H1 (cell line): ENCODE measurements around the gene HAO1. TPM values are rescaled to one million over a fixed set of nuclear protein-coding genes. Genes with fewer than 3 reads are reported as not detected.

Experiments used
- CTCF ChIA-PET: fragments of 300-600 bp; sonication (Branson Sonifier 250); formaldehyde crosslinking; loops from one replicate; lab custom pipeline; 2021; ENCODE audit not compliant: partially characterized antibody; lab: Charles Lee
- POLR2A ChIA-PET: fragments of 300-600 bp; sonication (Branson Sonifier 250); formaldehyde crosslinking; loops from one replicate; lab custom pipeline; 2021; ENCODE audit warnings: inconsistent platforms; ENCODE audit not compliant: partially characterized antibody; lab: Charles Lee
- DNase-seq, 2 experiments: peaks; one replicate each; pipeline versions ENCODE4 v3.0.0 to v3.0.0-alpha.2; 2010 to 2022; ENCODE audit warnings: low spot score in 2 of 2, low read depth in 1 of 2, mixed read lengths in 1 of 2
- FAIRE-seq: peaks from 2 replicates; lab custom pipeline; 2011; peaks lifted over from hg19 to GRCh38; lab: Jason Lieb, UNC
- H2AFZ ChIP-seq: 2 replicates; pipeline ENCODE4 v1.8.1; 2012; ENCODE audit warnings: low read length, inconsistent platforms
- H2AK5ac ChIP-seq: 2 replicates; pipeline ENCODE4 v1.6.1; 2013; ENCODE audit warnings: low read depth, low read length
- H2BK120ac ChIP-seq: replicated peaks from 2 replicates; pipeline ENCODE3; 2013; ENCODE audit warnings: low read depth, low read length, inconsistent platforms
- H2BK12ac ChIP-seq: 2 replicates; pipeline ENCODE4 v1.6.1; 2013; ENCODE audit warnings: low read depth, low read length
- H2BK15ac ChIP-seq: 2 replicates; pipeline ENCODE4 v1.6.1; 2013; ENCODE audit warnings: low read length
- H2BK20ac ChIP-seq: 2 replicates; pipeline ENCODE4 v1.6.1; 2013; ENCODE audit warnings: low read length
- H2BK5ac ChIP-seq: 2 replicates; pipeline ENCODE4 v1.6.1; 2013; ENCODE audit warnings: low read depth, low read length
- H3K14ac ChIP-seq: 2 replicates; pipeline ENCODE4 v1.6.1; 2013; ENCODE audit warnings: inconsistent platforms; ENCODE audit not compliant: insufficient read length
- H3K18ac ChIP-seq: 2 replicates; pipeline ENCODE4 v1.6.1; 2013; ENCODE audit warnings: low read length; ENCODE audit errors: extremely low read depth
- H3K23ac ChIP-seq: 2 replicates; pipeline ENCODE4 v1.6.1; 2013; ENCODE audit warnings: inconsistent platforms; ENCODE audit not compliant: insufficient read length
- H3K23me2 ChIP-seq: 2 replicates; pipeline ENCODE4 v1.6.1; 2013; ENCODE audit warnings: low read depth, low read length
- H3K27ac ChIP-seq: 2 replicates; pipeline ENCODE4 v1.6.1; 2011; ENCODE audit warnings: low read depth, low read length, inconsistent platforms
- H3K27me3 ChIP-seq, 4 experiments: replicated peaks in 1 of 4; 1 replicate in 1 of 4; 2 replicates in 3 of 4; pipeline versions ENCODE4 v1.6.1 to v1.8.1; 2011 to 2013; ENCODE audit warnings: low read length in 3 of 4, mild to moderate bottlenecking in 3 of 4, inconsistent platforms in 2 of 4, mixed read lengths in 2 of 4, moderate library complexity in 1 of 4; ENCODE audit not compliant: control insufficient read depth in 3 of 4, insufficient read depth in 3 of 4; ENCODE audit errors: extremely low read depth in 1 of 4
- H3K36me3 ChIP-seq, 4 experiments: 2 replicates each; pipeline versions ENCODE4 v1.6.1 to v1.8.1; 2011 to 2013; ENCODE audit warnings: mild to moderate bottlenecking in 4 of 4, low read length in 3 of 4, moderate library complexity in 2 of 4, control low read depth in 1 of 4, inconsistent platforms in 1 of 4; ENCODE audit not compliant: insufficient read depth in 4 of 4, control insufficient read depth in 2 of 4
- H3K4ac ChIP-seq: replicated peaks from 2 replicates; pipeline ENCODE3; 2013; ENCODE audit warnings: low read length, low read depth, mixed read lengths, inconsistent platforms; ENCODE audit not compliant: insufficient read length
- H3K4me1 ChIP-seq, 4 experiments: replicated peaks in 1 of 4; 1 replicate in 1 of 4; 2 replicates in 3 of 4; pipeline versions ENCODE4 v1.6.1 to v1.8.1; 2011 to 2013; ENCODE audit warnings: low read length in 3 of 4, inconsistent platforms in 2 of 4, mixed read lengths in 1 of 4; ENCODE audit not compliant: insufficient read depth in 4 of 4, control insufficient read depth in 3 of 4
- H3K4me2 ChIP-seq, 2 experiments: 2 replicates each; pipeline versions ENCODE4 v1.6.1 to v1.8.1; 2011 to 2013; ENCODE audit warnings: low read depth in 2 of 2, low read length in 2 of 2, control low read depth in 1 of 2, inconsistent platforms in 1 of 2, mild to moderate bottlenecking in 1 of 2; ENCODE audit not compliant: insufficient read depth in 1 of 2
- H3K4me3 ChIP-seq, 4 experiments: fragments of 200-600, 300-600 bp in 1 of 4; sonication (generic), shearing (Covaris generic), sonication (Bioruptor Twin) in 1 of 4; 2 replicates each; pipeline versions ENCODE4 v1.5.1 to v1.8.1; 2011 to 2016; ENCODE audit warnings: low read length in 4 of 4, low read depth in 3 of 4, control low read depth in 2 of 4, inconsistent platforms in 2 of 4, mild to moderate bottlenecking in 2 of 4, mixed read lengths in 1 of 4, moderate library complexity in 1 of 4; ENCODE audit not compliant: insufficient read depth in 2 of 4; ENCODE audit errors: extremely low read depth in 1 of 4
- H3K56ac ChIP-seq: replicated peaks from 2 replicates; pipeline ENCODE3; 2013; ENCODE audit warnings: low read depth, mild to moderate bottlenecking, mixed read lengths, low read length, inconsistent platforms; ENCODE audit not compliant: insufficient read length
- H3K79me1 ChIP-seq: 2 replicates; pipeline ENCODE4 v1.6.1; 2013; ENCODE audit warnings: low read depth, low read length, control low read depth
- H3K79me2 ChIP-seq, 2 experiments: 2 replicates each; pipeline versions ENCODE4 v1.6.1 to v1.8.1; 2012 to 2013; ENCODE audit warnings: low read length in 2 of 2, mild to moderate bottlenecking in 2 of 2, inconsistent platforms in 1 of 2; ENCODE audit not compliant: insufficient read depth in 2 of 2, control insufficient read depth in 1 of 2
- H3K9ac ChIP-seq, 4 experiments: replicated peaks in 1 of 4; 1 replicate in 1 of 4; 2 replicates in 3 of 4; pipeline versions ENCODE4 v1.6.1 to v1.8.1; 2011 to 2013; ENCODE audit warnings: low read depth in 3 of 4, low read length in 3 of 4, control low read depth in 2 of 4, mild to moderate bottlenecking in 2 of 4, moderate library complexity in 2 of 4, inconsistent platforms in 1 of 4; ENCODE audit errors: extremely low read depth in 1 of 4
- H3K9me3 ChIP-seq, 2 experiments: 2 replicates each; pipeline versions ENCODE4 v1.6.1 to v1.8.1; 2012 to 2013; ENCODE audit warnings: mild to moderate bottlenecking in 2 of 2, moderate library complexity in 2 of 2, control low read depth in 1 of 2, inconsistent platforms in 1 of 2, low read depth in 1 of 2, low read length in 1 of 2, mixed read lengths in 1 of 2; ENCODE audit not compliant: insufficient read depth in 2 of 2
- H4K20me1 ChIP-seq, 2 experiments: replicated peaks in 1 of 2; 2 replicates each; pipeline versions ENCODE3 to v1.8.1; 2011 to 2013; ENCODE audit warnings: inconsistent platforms in 2 of 2, low read length in 2 of 2, mild to moderate bottlenecking in 1 of 2; ENCODE audit not compliant: insufficient read depth in 2 of 2, control insufficient read depth in 1 of 2
- H4K5ac ChIP-seq: 2 replicates; pipeline ENCODE4 v1.6.1; 2013; ENCODE audit warnings: low read length, low read depth, mixed read lengths, inconsistent platforms; ENCODE audit not compliant: insufficient read length
- H4K8ac ChIP-seq: 2 replicates; pipeline ENCODE4 v1.8.0; 2013; ENCODE audit warnings: mild to moderate bottlenecking, moderate library complexity, low read length, inconsistent platforms; ENCODE audit not compliant: insufficient read depth; ENCODE audit errors: extremely low read depth
- H4K91ac ChIP-seq: replicated peaks from 2 replicates; pipeline ENCODE3; 2013; ENCODE audit warnings: low read length, mixed read lengths, inconsistent platforms; ENCODE audit not compliant: insufficient read length
- CBX8 ChIP-seq: fragments of 300-800, 300-1000 bp; sonication (generic); IDR thresholded peaks from 2 replicates; pipeline ENCODE4 v1.7.1; 2016; ENCODE audit warnings: low read depth, low read length, borderline replicate concordance
- NANOG ChIP-seq: IDR thresholded peaks from 2 replicates; pipeline ENCODE4 v1.6.1; 2011; ENCODE audit warnings: low read length, low read depth, mild to moderate bottlenecking, inconsistent platforms; ENCODE audit not compliant: insufficient read depth, poor library complexity, severe bottlenecking
- POU5F1 ChIP-seq: IDR thresholded peaks from 2 replicates; pipeline ENCODE4 v1.6.1; 2011; ENCODE audit warnings: low read depth, mild to moderate bottlenecking, low read length, moderate library complexity
- SIN3A ChIP-seq, 2 experiments: IDR thresholded peaks in 1 of 2; conservative IDR thresholded peaks in 1 of 2; 2 replicates each; pipeline ENCODE4 v1.6.1; 2011 to 2012; ENCODE audit warnings: low read length in 2 of 2, improper control_type of control experiment in 1 of 2, low read depth in 1 of 2, mild to moderate bottlenecking in 1 of 2
- ZNF274 ChIP-seq: IDR thresholded peaks from 2 replicates; pipeline ENCODE4 v1.7.0; 2012; ENCODE audit warnings: low read length, borderline replicate concordance; ENCODE audit errors: extremely low read depth
- polyA plus RNA-seq, 7 experiments: library from polyadenylated mRNA; depleted of rRNA in 3 of 7; stranded (reverse) in 5 of 7; unstranded in 2 of 7; fragments of >200 nt in 5 of 7; fragments of 200-250 nt in 2 of 7; gene quantifications; 1 replicate in 5 of 7; 2 replicates in 1 of 7; 4 replicates in 1 of 7; pipeline versions ENCODE4 v1.2.1 to v1.2.3, GENCODE V29; 2011 to 2013; ENCODE audit warnings: missing spikeins in 2 of 7, mixed read lengths in 2 of 7
- total RNA-seq: library from RNA; stranded (reverse); fragmentation: NEBNext Ultra II Directional; extraction: Animal tissue kit (Norgen Biotek cat#: 25700); gene quantifications from 2 replicates; pipeline ENCODE4 v1.2.1, GENCODE V29; 2021

Gene HAO1
- total and polyA plus RNA-seq, 2 of the 8 experiments (the other 6 are each of a cell fraction or from before 2014, with no cell fraction given): not detected

DNA sequence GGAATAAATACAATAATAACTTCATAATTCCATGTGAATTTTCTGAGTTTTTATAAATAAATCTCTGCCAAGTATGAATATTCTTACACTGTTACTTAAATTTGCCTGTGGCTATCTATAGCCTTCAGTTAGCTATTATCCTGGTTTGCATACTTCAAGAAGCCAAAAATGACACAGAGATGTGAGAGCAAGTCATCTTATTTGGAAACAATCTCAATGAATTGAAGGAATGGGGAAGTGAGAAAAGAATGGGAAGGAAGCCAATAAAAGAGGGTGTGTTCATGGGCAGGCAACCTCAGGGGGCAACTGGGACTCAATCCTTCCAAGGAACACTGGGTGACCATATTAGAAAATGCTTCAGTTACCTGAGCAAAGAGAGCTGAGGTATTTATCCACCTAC, 9.9 kb downstream of the HAO1 start:
- H2BK120ac ChIP-seq: no peak overlapping the region
- H3K4me3 ChIP-seq: no peak overlapping the region
- H3K79me2 ChIP-seq: no peaks in the 10 kb centered on the region
- H3K4me1 ChIP-seq: no peaks in the 10 kb centered on the region
- FAIRE-seq: no peak
- H3K18ac ChIP-seq: no peak overlapping the region
- no peak overlapping the region for H2AK5ac ChIP-seq
- H3K56ac ChIP-seq: no peak overlapping the region
- H3K79me1 ChIP-seq: no peaks in the 10 kb centered on the region
- no peak overlapping the region for H4K8ac ChIP-seq
- H3K14ac ChIP-seq: no peak overlapping the region
- H2BK12ac ChIP-seq: no peak overlapping the region
- H3K23ac ChIP-seq: no peak overlapping the region
- H3K4ac ChIP-seq: no peak overlapping the region
- H4K91ac ChIP-seq: no peak overlapping the region
- H4K5ac ChIP-seq: no peak overlapping the region
- H2BK20ac ChIP-seq: no peak overlapping the region
- H3K9me3 ChIP-seq: no peaks in the 10 kb centered on the region
- no peaks in the 10 kb centered on the region for H3K23me2 ChIP-seq
- TF ChIP-seq ZNF274 (no peak), SIN3A (conservative IDR thresholded peaks at IDR 0.05 in 1 of 2, IDR thresholded peaks at IDR 0.05 in 1 of 2; ENCODE audit: low read depth in 1 of 2, low read length in 2 of 2) (no peak), NANOG (no peak), POU5F1 (no peak), CBX8 (no peak)
- no peak for DNase-seq
- H2BK15ac ChIP-seq: no peak overlapping the region
- H3K27me3 ChIP-seq: no peaks in the 10 kb centered on the region
- H3K9ac ChIP-seq: no peak overlapping the region
- H3K4me2 ChIP-seq: no peak overlapping the region
- no peaks in the 10 kb centered on the region for H3K36me3 ChIP-seq
- no peak overlapping the region for H2BK5ac ChIP-seq
- POLR2A ChIA-PET: no interaction called here
- no peak overlapping the region for H3K27ac ChIP-seq
- H4K20me1 ChIP-seq: no peaks in the 10 kb centered on the region
- CTCF ChIA-PET: interaction anchor here (1.0 to 1.8 kb wide), 4 partner anchors 23 to 792 kb away, joined by 3 to 6 read pairs (median 4); no protein-coding TSS in a partner anchor
- no peak overlapping the region for H2AFZ ChIP-seq
